Measurements from ENCODE around the gene PIK3CB.
"Not testable (repeated sequence)": the region's sequence is repeated elsewhere in the genome, so short reads cannot be mapped to it uniquely, and the experiment has no call there.

Gene PIK3CB

DNA sequence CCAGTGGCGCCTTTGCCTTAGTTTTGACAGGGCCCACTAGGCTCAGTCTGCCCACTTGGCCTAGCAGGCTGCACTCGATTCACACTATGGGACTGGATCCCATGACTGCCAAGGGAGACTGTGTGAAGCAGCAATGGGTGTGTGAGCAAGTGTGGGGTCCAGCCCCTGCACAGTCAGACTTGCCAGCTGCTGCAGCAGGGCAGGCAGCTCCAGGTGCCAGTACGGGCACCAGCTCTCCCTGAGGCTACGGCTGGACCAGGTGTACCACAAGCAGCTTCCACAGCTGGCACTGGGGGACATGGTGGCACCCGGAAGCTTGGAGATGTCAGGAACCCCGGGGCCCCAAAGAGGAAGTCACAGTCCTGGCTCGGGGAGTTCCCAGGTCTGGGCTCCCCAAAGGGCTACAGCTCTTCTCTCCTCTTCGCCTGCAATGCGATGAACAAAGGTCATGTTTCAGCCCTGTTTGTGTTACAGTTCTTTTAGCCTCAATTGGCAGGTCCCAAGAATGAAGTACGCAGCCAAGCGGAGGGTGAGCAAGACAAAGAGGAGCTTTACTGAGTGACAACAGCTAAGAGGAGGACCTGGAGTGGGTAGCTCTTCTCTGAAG is 67.1 kb downstream of the PIK3CB start:
- Histone ChIP-seq H3K27me3 (ENCODE audit: control insufficient read depth, insufficient read depth, low read length) (no peaks in the 10 kb centered on the region), H3K27ac (ENCODE audit: low read length) (no peak overlapping the region), H3K9me3 (ENCODE audit: control insufficient read depth, insufficient read depth, low read length) (peaks cover 8% of the 10 kb centered on the region), H3K36me3 (ENCODE audit: control insufficient read depth, insufficient read depth, low read length) (peaks cover 11% of the 10 kb centered on the region), H3K4me1 (ENCODE audit: control insufficient read depth, insufficient read depth, low read length) (no peaks in the 10 kb centered on the region), H3K4me3 (ENCODE audit: low read length) (no peak overlapping the region)
- WGBS (ENCODE audit: insufficient coverage, insufficient read length) = no CpG with 5 or more reads among the region's 11 CpGs
- no peak for DNase-seq (ENCODE audit: low read depth, low spot score)

DNA sequence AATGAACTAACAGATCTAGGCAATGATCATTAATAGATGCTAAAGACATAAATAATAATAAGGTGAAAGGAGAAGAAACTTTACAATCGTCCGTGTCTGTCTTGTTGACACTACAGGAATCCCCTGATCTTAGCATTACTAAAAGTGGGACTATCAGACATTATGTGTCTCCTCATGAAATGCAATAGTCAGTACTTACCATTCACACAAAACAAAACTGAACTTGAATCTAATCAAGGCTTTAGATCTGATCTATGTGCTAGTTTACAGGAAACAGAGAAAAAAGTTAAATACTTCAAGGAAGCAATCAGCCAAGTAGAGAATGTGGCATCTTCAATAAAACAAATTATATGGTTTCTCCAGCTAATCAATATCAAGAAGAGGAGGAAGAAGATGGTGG is 73.7 kb downstream of the PIK3CB start:
- H3K9me3 ChIP-seq (ENCODE audit: control insufficient read depth, insufficient read depth, low read length) = no peaks in the 10 kb centered on the region
- H3K36me3 ChIP-seq (ENCODE audit: control insufficient read depth, insufficient read depth, low read length) = no peaks in the 10 kb centered on the region; the same call in 1 of the 2 replicates
- H3K4me1 ChIP-seq (ENCODE audit: control insufficient read depth, insufficient read depth, low read length) = no peaks in the 10 kb centered on the region
- no CpG with 5 or more reads among the region's 2 CpGs for WGBS (ENCODE audit: insufficient coverage, insufficient read length)
- no peaks in the 10 kb centered on the region for H3K27me3 ChIP-seq (ENCODE audit: control insufficient read depth, insufficient read depth, low read length)
- no peak for DNase-seq (ENCODE audit: low read depth, low spot score)
- no peak overlapping the region for H3K4me3 ChIP-seq (ENCODE audit: low read length)
- no peak overlapping the region for H3K27ac ChIP-seq (ENCODE audit: low read length)

GRCh38 chr3:138748190-138748589 is 86.5 kb downstream of the PIK3CB start:
- Histone ChIP-seq H3K4me3 (ENCODE audit: low read length) (no peak overlapping the region), H3K4me1 (ENCODE audit: control insufficient read depth, insufficient read depth, low read length) (no peaks in the 10 kb centered on the region), H3K27me3 (ENCODE audit: control insufficient read depth, insufficient read depth, low read length) (no peaks in the 10 kb centered on the region), H3K9me3 (ENCODE audit: control insufficient read depth, insufficient read depth, low read length) (no peaks in the 10 kb centered on the region), H3K36me3 (ENCODE audit: control insufficient read depth, insufficient read depth, low read length) (no peaks in the 10 kb centered on the region), H3K27ac (ENCODE audit: low read length) (no peak overlapping the region)
- DNase-seq (ENCODE audit: low read depth, low spot score) = no peak
- WGBS (ENCODE audit: insufficient coverage, insufficient read length) = no CpG with 5 or more reads among the region's 2 CpGs

- Histone ChIP-seq H3K4me3 (ENCODE audit: low read length) (no peak overlapping the region), H3K27ac (ENCODE audit: low read length) (no peak overlapping the region), H3K36me3 (ENCODE audit: control insufficient read depth, insufficient read depth, low read length) (no peaks in the 10 kb centered on the region), H3K4me1 (ENCODE audit: control insufficient read depth, insufficient read depth, low read length) (no peaks in the 10 kb centered on the region), H3K9me3 (ENCODE audit: control insufficient read depth, insufficient read depth, low read length) (no peaks in the 10 kb centered on the region), H3K27me3 (ENCODE audit: control insufficient read depth, insufficient read depth, low read length) (no peaks in the 10 kb centered on the region)
- no peak for DNase-seq (ENCODE audit: low read depth, low spot score)
- WGBS (ENCODE audit: insufficient coverage, insufficient read length) = no CpG with 5 or more reads among the region's 1 CpG
These were observed 87.5 kb downstream of the PIK3CB start for GRCh38 chr3:138747225-138747624.

- Histone ChIP-seq H3K27ac (ENCODE audit: low read length) (no peak overlapping the region), H3K4me3 (ENCODE audit: low read length) (no peak overlapping the region), H3K9me3 (ENCODE audit: control insufficient read depth, insufficient read depth, low read length) (no peaks in the 10 kb centered on the region), H3K4me1 (ENCODE audit: control insufficient read depth, insufficient read depth, low read length) (no peaks in the 10 kb centered on the region), H3K36me3 (ENCODE audit: control insufficient read depth, insufficient read depth, low read length) (no peaks in the 10 kb centered on the region), H3K27me3 (ENCODE audit: control insufficient read depth, insufficient read depth, low read length) (no peaks in the 10 kb centered on the region)
- DNase-seq (ENCODE audit: low read depth, low spot score) = no peak
- WGBS (ENCODE audit: insufficient coverage, insufficient read length) = no CpG with 5 or more reads among the region's 5 CpGs
These were observed 94.7 kb downstream of the PIK3CB start for GRCh38 chr3:138740072-138740471.

DNA sequence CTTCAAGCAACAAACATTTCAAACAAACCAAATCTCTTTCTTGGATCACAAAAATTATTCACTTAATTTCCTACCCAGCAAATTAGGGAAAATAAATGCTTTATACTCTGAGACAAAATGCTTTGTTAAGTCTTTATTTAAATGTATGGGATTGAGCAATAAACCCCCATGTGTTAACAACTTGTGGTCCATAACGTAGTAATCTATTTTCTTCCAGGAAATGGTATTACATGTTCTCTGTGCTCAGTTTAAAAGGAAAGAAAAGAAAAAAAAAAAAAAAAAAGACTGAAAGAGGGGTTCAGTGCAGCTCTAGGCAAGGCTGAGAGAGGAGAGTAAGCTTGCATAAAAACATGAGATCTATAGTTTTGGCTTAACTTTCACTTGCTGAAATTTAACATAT is 102.3 kb downstream of the PIK3CB start:
- H3K27ac ChIP-seq (ENCODE audit: low read length) = no peak overlapping the region
- WGBS (ENCODE audit: insufficient coverage, insufficient read length) = no CpG with 5 or more reads among the region's 1 CpG

DNA sequence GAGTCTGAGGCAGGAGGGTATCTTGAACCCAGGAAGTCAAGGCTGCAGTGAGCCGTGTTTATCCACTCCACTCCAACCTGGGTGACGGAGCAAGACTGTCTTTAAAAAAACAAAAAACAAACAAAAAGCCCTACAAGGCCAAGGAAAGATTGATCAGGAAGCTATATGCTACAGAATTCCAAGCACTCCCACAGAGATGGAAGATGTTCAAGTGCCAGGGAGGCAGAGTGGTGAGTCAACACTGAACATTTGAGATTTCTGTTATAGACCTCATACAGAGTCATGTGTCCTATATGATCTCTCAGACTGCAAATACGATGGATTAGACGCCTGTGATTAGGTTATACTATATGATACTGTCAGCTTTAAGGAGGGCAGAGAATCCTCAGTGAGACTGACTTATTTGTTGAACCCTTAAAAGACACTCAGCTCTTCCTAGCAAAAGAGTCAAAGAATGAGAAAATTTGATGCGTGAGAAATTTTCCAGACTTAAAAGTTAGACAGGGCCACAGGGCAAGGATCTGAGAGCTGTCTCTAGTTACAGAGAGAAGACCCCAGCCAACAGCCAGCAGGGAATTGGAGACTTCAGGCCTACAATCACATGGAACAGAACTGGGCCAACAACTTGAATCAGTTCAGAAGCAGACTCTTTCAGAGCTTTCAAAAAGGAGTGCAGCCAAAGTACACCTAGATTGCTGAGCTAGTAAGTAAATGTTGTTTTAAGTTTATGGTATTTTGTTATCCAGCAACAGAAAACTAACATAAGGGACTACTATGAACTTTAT is 107.6 kb downstream of the PIK3CB start:
- DNase-seq (ENCODE audit: low read depth, low spot score) = no peak
- no CpG with 5 or more reads among the region's 5 CpGs for WGBS (ENCODE audit: insufficient coverage, insufficient read length)
- Histone ChIP-seq H3K27me3 (ENCODE audit: control insufficient read depth, insufficient read depth, low read length) (no peaks in the 10 kb centered on the region), H3K36me3 (ENCODE audit: control insufficient read depth, insufficient read depth, low read length) (no peaks in the 10 kb centered on the region), H3K9me3 (ENCODE audit: control insufficient read depth, insufficient read depth, low read length) (no peaks in the 10 kb centered on the region), H3K4me1 (ENCODE audit: control insufficient read depth, insufficient read depth, low read length) (no peaks in the 10 kb centered on the region), H3K4me3 (ENCODE audit: low read length) (no peak overlapping the region), H3K27ac (ENCODE audit: low read length) (no peak overlapping the region)

More for the DNA sequence above, 102.3 kb downstream of the PIK3CB start:
- Histone ChIP-seq H3K27me3 (ENCODE audit: control insufficient read depth, insufficient read depth, low read length) (no peaks in the 10 kb centered on the region), H3K4me1 (ENCODE audit: control insufficient read depth, insufficient read depth, low read length) (no peaks in the 10 kb centered on the region), H3K9me3 (ENCODE audit: control insufficient read depth, insufficient read depth, low read length) (no peaks in the 10 kb centered on the region), H3K36me3 (ENCODE audit: control insufficient read depth, insufficient read depth, low read length) (no peaks in the 10 kb centered on the region), H3K4me3 (ENCODE audit: low read length) (no peak overlapping the region)
- no peak for DNase-seq (ENCODE audit: low read depth, low spot score)

- H3K27me3 ChIP-seq (ENCODE audit: control insufficient read depth, insufficient read depth, low read length); H3K9me3 ChIP-seq (ENCODE audit: control insufficient read depth, insufficient read depth, low read length); H3K4me3 ChIP-seq (ENCODE audit: low read length); H3K36me3 ChIP-seq (ENCODE audit: control insufficient read depth, insufficient read depth, low read length); H3K4me1 ChIP-seq (ENCODE audit: control insufficient read depth, insufficient read depth, low read length); H3K27ac ChIP-seq (ENCODE audit: low read length); DNase-seq (ENCODE audit: low read depth, low spot score): not testable (repeated sequence)
- WGBS (ENCODE audit: insufficient coverage, insufficient read length) = no CpG with 5 or more reads among the region's 2 CpGs
These were observed 108.7 kb downstream of the PIK3CB start for GRCh38 chr3:138726042-138726441.

- WGBS (ENCODE audit: insufficient coverage, insufficient read length) = no CpG with 5 or more reads among the region's 2 CpGs
- Histone ChIP-seq H3K4me1 (ENCODE audit: control insufficient read depth, insufficient read depth, low read length) (no peaks in the 10 kb centered on the region), H3K9me3 (ENCODE audit: control insufficient read depth, insufficient read depth, low read length) (no peaks in the 10 kb centered on the region), H3K4me3 (ENCODE audit: low read length) (no peak overlapping the region), H3K36me3 (ENCODE audit: control insufficient read depth, insufficient read depth, low read length) (no peaks in the 10 kb centered on the region), H3K27ac (ENCODE audit: low read length) (no peak overlapping the region), H3K27me3 (ENCODE audit: control insufficient read depth, insufficient read depth, low read length) (no peaks in the 10 kb centered on the region)
- DNase-seq (ENCODE audit: low read depth, low spot score) = no peak
These were observed 109.6 kb downstream of the PIK3CB start for GRCh38 chr3:138725116-138725515.

- Histone ChIP-seq H3K27me3 (ENCODE audit: control insufficient read depth, insufficient read depth, low read length) (no peaks in the 10 kb centered on the region), H3K4me1 (ENCODE audit: control insufficient read depth, insufficient read depth, low read length) (no peaks in the 10 kb centered on the region), H3K36me3 (ENCODE audit: control insufficient read depth, insufficient read depth, low read length) (no peaks in the 10 kb centered on the region), H3K9me3 (ENCODE audit: control insufficient read depth, insufficient read depth, low read length) (no peaks in the 10 kb centered on the region), H3K4me3 (ENCODE audit: low read length) (no peak overlapping the region), H3K27ac (ENCODE audit: low read length) (no peak overlapping the region)
- no CpG with 5 or more reads among the region's 6 CpGs for WGBS (ENCODE audit: insufficient coverage, insufficient read length)
- no peak for DNase-seq (ENCODE audit: low read depth, low spot score)
These were observed 110.3 kb downstream of the PIK3CB start for GRCh38 chr3:138724443-138724842.

- DNase-seq (ENCODE audit: low read depth, low spot score) = no peak
- Histone ChIP-seq H3K4me3 (ENCODE audit: low read length) (no peak overlapping the region), H3K27me3 (ENCODE audit: control insufficient read depth, insufficient read depth, low read length) (no peaks in the 10 kb centered on the region), H3K9me3 (ENCODE audit: control insufficient read depth, insufficient read depth, low read length) (no peaks in the 10 kb centered on the region), H3K27ac (ENCODE audit: low read length) (no peak overlapping the region), H3K36me3 (ENCODE audit: control insufficient read depth, insufficient read depth, low read length) (no peaks in the 10 kb centered on the region), H3K4me1 (ENCODE audit: control insufficient read depth, insufficient read depth, low read length) (no peaks in the 10 kb centered on the region)
- no CpG with 5 or more reads among the region's 1 CpG for WGBS (ENCODE audit: insufficient coverage, insufficient read length)
These were observed 115.9 kb downstream of the PIK3CB start for GRCh38 chr3:138718849-138719248.
